Lung (tissue), 12 donors: ENCODE results near the gene MBTD1. TPM values are rescaled to one million over a fixed set of nuclear protein-coding genes. Genes with fewer than 3 reads are reported as not detected.
"Not testable (repeated sequence)": the region's sequence is repeated elsewhere in the genome, so short reads cannot be mapped to it uniquely, and the experiment has no call there.

ENCODE experiments used
- ATAC-seq: fragments of 200-7000 bp; cut with Tn5 transposase; one replicate; pipeline ENCODE4 v1.9.1; 2020; ENCODE audit warnings: moderate number of reproducible peaks; ENCODE audit not compliant: insufficient read depth, low FRiP score
- DNase-seq, 3 donors: peaks; one replicate each; pipeline ENCODE4 v3.0.0-alpha.2; 2013 to 2017
- H3K27ac ChIP-seq, 2 donors: one replicate each; pipeline ENCODE4 v1.5.1; 2013; ENCODE audit warnings: mild to moderate bottlenecking in 2 of 2, moderate library complexity in 2 of 2, control low read depth in 1 of 2, inconsistent platforms in 1 of 2, low read depth in 1 of 2, low read length in 1 of 2
- H3K27me3 ChIP-seq, 3 donors: one replicate each; pipeline ENCODE4 v1.5.1; 2013; ENCODE audit warnings: low read length in 2 of 3; ENCODE audit not compliant: control insufficient read depth in 3 of 3, insufficient read depth in 3 of 3
- H3K36me3 ChIP-seq, 4 donors: one replicate each; pipeline ENCODE4 v1.5.1; 2013; ENCODE audit warnings: low read length in 4 of 4, mild to moderate bottlenecking in 1 of 4, moderate library complexity in 1 of 4; ENCODE audit not compliant: control insufficient read depth in 4 of 4, insufficient read depth in 4 of 4
- H3K4me1 ChIP-seq, 5 donors: one replicate each; pipeline ENCODE4 v1.5.1; 2013; ENCODE audit warnings: low read length in 5 of 5, mild to moderate bottlenecking in 2 of 5, moderate library complexity in 1 of 5; ENCODE audit not compliant: control insufficient read depth in 5 of 5, insufficient read depth in 5 of 5
- H3K4me3 ChIP-seq: one replicate; pipeline ENCODE4 v1.5.1; 2013; ENCODE audit warnings: mild to moderate bottlenecking, control low read depth, moderate library complexity
- H3K9ac ChIP-seq, 2 donors: one replicate each; pipeline ENCODE4 v1.5.1; 2013; ENCODE audit warnings: low read length in 2 of 2, control low read depth in 1 of 2; ENCODE audit not compliant: insufficient read depth in 1 of 2
- H3K9me3 ChIP-seq, 4 donors: one replicate each; pipeline ENCODE4 v1.5.1; 2013; ENCODE audit warnings: low read length in 3 of 4, mild to moderate bottlenecking in 1 of 4, moderate library complexity in 1 of 4; ENCODE audit not compliant: control insufficient read depth in 4 of 4, insufficient read depth in 3 of 4
- WGBS, 2 donors: extraction: QIAGEN DNeasy Blood & Tissue Kit; methylation state at CpG; one replicate each; pipeline ENCODE4 v1.1.7; 2013; 5-methylcytosine and 5-hydroxymethylcytosine counted together
- polyA plus RNA-seq, 2 donors: library from polyadenylated mRNA; stranded (reverse); fragments of 200-250 nt; gene quantifications; one replicate each; pipeline ENCODE4 v1.2.1, GENCODE V29; 2013
- total RNA-seq, 2 donors: library from RNA; depleted of rRNA in 1 of 2; stranded (reverse); fragments of >200 nt in 1 of 2; gene quantifications; one replicate each; pipeline ENCODE4 v1.2.1, GENCODE V29; 2014 to 2021
- TF ChIP-seq, protein P1 (sequence below): IDR thresholded peaks from 2 replicates; pipeline ENCODE4 v1.5.1; 2012; ENCODE audit warnings: mild to moderate bottlenecking; ENCODE audit errors: control extremely low read depth, extremely low read depth
- donor health status: control.
- donor health status: control.
- donor health status: Bipolar disorder and iron deficiency.
- donor health status: healthy.
- donor health status: DM: yes; HTN: yes; CAD: no.

MBTD1 gene
- total and polyA plus RNA-seq, 4 donors, result 4.3 to 79.2 (median 9.1) TPM

DNA sequence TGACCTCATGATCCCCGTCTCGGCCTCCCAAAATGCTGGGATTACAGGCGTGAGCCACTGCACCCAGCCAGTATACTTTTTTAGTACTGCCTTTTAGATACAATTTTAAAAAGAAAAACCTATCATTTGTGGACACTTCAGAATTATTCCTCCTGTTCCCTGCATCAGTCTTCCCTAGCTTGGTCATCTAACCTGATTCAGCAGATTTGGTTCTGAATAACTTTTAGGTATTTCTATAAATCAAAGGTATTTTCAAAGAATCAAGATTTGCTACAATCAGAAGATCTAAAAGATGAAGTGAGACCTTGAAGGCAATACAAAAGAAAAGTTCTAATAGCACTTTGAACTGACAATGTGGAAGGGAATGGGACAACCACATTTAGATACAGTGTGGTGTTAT is 30.0 kb downstream of the MBTD1 start:
- DNase-seq (no peak), ATAC-seq (no peak)
- no peaks in the 10 kb centered on the region for H3K9me3 ChIP-seq
- H3K36me3 ChIP-seq, result no peaks in the 10 kb centered on the region
- no peak overlapping the region for H3K27ac ChIP-seq
- no peak overlapping the region for H3K9ac ChIP-seq
- TF ChIP-seq, protein P1, sequence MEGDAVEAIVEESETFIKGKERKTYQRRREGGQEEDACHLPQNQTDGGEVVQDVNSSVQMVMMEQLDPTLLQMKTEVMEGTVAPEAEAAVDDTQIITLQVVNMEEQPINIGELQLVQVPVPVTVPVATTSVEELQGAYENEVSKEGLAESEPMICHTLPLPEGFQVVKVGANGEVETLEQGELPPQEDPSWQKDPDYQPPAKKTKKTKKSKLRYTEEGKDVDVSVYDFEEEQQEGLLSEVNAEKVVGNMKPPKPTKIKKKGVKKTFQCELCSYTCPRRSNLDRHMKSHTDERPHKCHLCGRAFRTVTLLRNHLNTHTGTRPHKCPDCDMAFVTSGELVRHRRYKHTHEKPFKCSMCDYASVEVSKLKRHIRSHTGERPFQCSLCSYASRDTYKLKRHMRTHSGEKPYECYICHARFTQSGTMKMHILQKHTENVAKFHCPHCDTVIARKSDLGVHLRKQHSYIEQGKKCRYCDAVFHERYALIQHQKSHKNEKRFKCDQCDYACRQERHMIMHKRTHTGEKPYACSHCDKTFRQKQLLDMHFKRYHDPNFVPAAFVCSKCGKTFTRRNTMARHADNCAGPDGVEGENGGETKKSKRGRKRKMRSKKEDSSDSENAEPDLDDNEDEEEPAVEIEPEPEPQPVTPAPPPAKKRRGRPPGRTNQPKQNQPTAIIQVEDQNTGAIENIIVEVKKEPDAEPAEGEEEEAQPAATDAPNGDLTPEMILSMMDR, result no peak
- 97% methylated on average over 3 of the region's 3 CpGs for WGBS, 2 donors
- H3K4me1 ChIP-seq, result peaks cover 0 to 5% (median 0%) of the 10 kb centered on the region in 5 donors
- no peak overlapping the region for H3K4me3 ChIP-seq
- no peaks in the 10 kb centered on the region for H3K27me3 ChIP-seq

DNA sequence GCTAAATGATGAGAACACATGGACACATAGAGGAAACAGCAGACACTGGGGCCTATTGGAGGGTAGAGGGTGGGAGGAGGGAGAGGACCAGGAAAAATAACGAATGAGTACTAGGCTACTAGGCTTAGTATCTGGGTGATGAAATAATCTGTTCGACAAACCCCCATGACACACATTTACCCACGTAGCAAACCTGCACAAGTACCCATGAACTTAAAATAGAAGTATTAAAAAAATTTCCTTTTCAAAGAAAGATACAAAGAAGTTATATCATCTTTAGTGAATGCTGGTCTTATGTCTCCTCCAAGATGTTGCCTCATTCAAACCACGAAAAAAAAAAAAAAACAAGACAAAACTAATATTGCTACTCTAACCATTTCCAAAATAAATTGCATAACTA is 31.7 kb downstream of the MBTD1 start:
- TF ChIP-seq, protein P1, result no peak
- H3K36me3 ChIP-seq, result peaks cover 0 to 4% (median 2%) of the 10 kb centered on the region in 4 donors
- ATAC-seq, result no peak
- no peak overlapping the region for H3K27ac ChIP-seq
- no peaks in the 10 kb centered on the region for H3K9me3 ChIP-seq
- DNase-seq, result no peak
- H3K4me1 ChIP-seq, result peaks cover 0 to 6% (median 0%) of the 10 kb centered on the region in 5 donors
- 36 to 69% methylated on average over 4 of the region's 4 CpGs for WGBS, 2 donors
- H3K27me3 ChIP-seq, result no peaks in the 10 kb centered on the region
- H3K9ac ChIP-seq, result no peak overlapping the region
- no peak overlapping the region for H3K4me3 ChIP-seq

DNA sequence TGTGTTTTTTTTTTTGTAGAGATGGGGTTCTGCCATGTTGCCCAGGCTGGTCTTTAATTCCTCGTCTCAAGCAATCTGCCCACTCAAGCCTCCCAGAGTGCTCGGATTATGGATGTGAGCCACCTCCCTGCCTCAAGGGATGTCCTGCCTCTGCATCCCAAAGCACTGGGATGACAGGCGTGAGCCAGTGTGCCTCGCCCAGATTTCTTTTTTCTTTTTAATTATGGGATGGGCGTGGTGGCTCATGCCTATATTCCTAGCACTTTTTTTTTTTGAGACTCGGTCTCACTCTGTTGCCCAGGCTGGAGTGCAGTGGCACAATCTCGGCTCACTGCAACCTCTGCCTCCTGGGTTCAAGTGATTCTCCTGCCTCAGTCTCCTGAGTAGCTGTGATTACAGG is 34.3 kb downstream of the MBTD1 start:
- H3K9ac ChIP-seq, DNase-seq, H3K27ac ChIP-seq, H3K4me1 ChIP-seq, ATAC-seq, H3K4me3 ChIP-seq, H3K9me3 ChIP-seq, H3K27me3 ChIP-seq: not testable (repeated sequence)
- peaks cover 0 to 12% (median 8%) of the 10 kb centered on the region in 4 donors for H3K36me3 ChIP-seq
- WGBS, 2 donors, result 95 to 96% methylated on average over 7 of the region's 7 CpGs

GRCh38 chr17:51224402-51225262 is 35.2 kb downstream of the MBTD1 start:
- ATAC-seq, result no peak
- Histone ChIP-seq H3K27me3 (no peaks in the 10 kb centered on the region), H3K4me1 (peaks cover 0 to 2% (median 0%) of the 10 kb centered on the region in 5 donors), H3K36me3 (peaks cover 3 to 18% (median 10%) of the 10 kb centered on the region in 4 donors), H3K27ac (no peak overlapping the region), H3K4me3 (no peak overlapping the region), H3K9ac (no peak overlapping the region), H3K9me3 (no peaks in the 10 kb centered on the region)
- WGBS, 2 donors, result 42 to 46% methylated on average over 10 of the region's 10 CpGs
- TF ChIP-seq, protein P1, result no peak
- DNase-seq, result no peak
